ENCODE measurements around the gene SIT1.

Gene SIT1

GRCh38 chr9:35682520-35683315, 32.0 kb upstream of the SIT1 start:
- no peak for DNase-seq (ENCODE audit: low read depth in 2 of 2)

GRCh38 chr9:35682051-35682450, 31.3 kb upstream of the SIT1 start:
- DNase-seq (ENCODE audit: low read depth in 2 of 2), result no peak

- no peak for DNase-seq (ENCODE audit: low read depth in 2 of 2)
Observed at GRCh38 chr9:35681341-35682002, 30.7 kb upstream of the SIT1 start.

DNA sequence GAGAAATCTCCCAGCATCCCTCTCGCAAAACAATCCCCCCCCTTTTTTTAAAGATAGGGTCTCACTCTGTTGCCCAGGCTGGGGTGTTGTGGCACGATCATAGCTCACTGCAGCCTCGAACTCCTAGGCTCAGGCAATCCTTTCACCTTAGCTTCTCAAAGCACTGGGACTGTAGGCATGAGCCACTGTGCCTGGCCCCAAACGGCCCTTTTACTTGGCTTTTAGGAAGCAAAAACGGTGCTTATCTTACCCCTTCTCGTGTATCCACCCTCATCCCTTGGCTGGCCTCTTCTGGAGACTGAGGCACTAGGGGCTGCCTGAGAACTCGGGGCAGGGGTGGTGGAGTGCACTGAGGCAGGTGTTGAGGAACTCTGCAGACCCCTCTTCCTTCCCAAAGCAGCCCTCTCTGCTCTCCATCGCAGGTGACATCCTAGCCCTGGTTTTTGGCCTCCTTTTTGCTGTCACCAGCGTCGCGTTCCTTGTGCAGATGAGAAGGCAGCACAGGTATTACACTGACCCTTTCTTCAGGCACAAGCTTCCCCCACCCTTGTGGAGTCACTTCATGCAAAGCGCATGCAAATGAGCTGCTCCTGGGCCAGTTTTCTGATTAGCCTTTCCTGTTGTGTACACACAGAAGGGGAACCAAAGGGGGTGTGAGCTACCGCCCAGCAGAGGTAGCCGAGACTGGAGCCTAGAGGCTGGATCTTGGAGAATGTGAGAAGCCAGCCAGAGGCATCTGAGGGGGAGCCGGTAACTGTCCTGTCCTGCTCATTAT, 29.8 kb upstream of the SIT1 start:
- no peak for DNase-seq (ENCODE audit: low read depth in 2 of 2)

- no peak for DNase-seq (ENCODE audit: low read depth in 2 of 2)
Observed at GRCh38 chr9:35679766-35680330, 29.1 kb upstream of the SIT1 start.

DNA sequence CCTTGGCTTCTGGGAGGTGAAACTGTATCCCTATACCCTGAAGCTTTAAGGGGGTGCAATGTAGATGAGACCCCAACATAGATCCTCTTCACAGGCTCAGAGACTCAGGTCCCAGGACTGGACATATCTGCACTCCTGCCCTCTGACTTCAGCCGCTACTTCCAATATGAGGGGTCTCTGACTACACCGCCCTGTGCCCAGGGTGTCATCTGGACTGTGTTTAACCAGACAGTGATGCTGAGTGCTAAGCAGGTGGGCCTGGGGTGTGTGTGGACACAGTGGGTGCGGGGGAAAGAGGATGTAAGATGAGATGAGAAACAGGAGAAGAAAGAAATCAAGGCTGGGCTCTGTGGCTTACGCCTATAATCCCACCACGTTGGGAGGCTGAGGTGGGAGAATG, 28.4 kb upstream of the SIT1 start:
- DNase-seq (ENCODE audit: low read depth in 2 of 2), result no peak

DNA sequence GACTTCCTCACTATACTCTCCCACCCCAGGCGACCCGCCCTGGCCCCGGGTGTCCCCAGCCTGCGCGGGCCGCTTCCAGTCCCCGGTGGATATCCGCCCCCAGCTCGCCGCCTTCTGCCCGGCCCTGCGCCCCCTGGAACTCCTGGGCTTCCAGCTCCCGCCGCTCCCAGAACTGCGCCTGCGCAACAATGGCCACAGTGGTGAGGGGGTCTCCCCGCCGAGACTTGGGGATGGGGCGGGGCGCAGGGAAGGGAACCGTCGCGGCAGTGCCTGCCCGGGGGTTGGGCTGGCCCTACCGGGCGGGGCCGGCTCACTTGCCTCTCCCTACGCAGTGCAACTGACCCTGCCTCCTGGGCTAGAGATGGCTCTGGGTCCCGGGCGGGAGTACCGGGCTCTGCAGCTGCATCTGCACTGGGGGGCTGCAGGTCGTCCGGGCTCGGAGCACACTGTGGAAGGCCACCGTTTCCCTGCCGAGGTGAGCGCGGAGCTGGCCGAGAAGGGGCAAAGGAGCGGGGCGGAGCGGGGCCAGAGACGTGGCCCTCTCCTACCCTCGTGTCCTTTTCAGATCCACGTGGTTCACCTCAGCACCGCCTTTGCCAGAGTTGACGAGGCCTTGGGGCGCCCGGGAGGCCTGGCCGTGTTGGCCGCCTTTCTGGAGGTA, 25.1 kb upstream of the SIT1 start:
- DNase-seq (ENCODE audit: low read depth in 2 of 2), result no peak

- no peak for DNase-seq (ENCODE audit: low read depth in 2 of 2)
Observed at GRCh38 chr9:35675204-35675603, 24.5 kb upstream of the SIT1 start.

- no peak for DNase-seq (ENCODE audit: low read depth in 2 of 2)
Observed at GRCh38 chr9:35674025-35674361, 23.3 kb upstream of the SIT1 start.

DNA sequence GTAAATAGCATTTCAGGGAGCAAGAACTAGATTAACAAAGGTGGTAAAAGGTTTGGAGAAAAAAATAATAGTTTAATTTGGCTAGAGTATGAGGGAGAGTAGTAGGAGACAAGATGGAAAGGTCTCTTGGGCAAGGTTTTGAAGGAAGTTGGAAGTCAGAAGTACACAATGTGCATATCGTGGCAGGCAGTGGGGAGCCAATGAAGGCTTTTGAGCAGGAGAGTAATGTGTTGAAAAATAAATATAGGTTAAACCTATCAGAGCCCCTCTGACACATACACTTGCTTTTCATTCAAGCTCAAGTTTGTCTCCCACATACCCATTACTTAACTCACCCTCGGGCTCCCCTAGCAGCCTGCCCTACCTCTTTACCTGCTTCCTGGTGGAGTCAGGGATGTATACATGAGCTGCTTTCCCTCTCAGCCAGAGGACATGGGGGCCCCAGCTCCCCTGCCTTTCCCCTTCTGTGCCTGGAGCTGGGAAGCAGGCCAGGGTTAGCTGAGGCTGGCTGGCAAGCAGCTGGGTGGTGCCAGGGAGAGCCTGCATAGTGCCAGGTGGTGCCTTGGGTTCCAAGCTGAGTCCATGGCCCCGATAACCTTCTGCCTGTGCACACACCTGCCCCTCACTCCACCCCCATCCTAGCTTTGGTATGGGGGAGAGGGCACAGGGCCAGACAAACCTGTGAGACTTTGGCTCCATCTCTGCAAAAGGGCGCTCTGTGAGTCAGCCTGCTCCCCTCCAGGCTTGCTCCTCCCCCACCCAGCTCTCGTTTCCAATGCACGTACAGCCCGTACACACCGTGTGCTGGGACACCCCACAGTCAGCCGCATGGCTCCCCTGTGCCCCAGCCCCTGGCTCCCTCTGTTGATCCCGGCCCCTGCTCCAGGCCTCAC, 22.6 kb upstream of the SIT1 start, which contains the start of gene CA9:
CA9 (plus strand) TSS at position 797 of the 893 bp plus-strand sequence; CDS start at position 829, 32 bp downstream.
- DNase-seq (ENCODE audit: low read depth in 2 of 2), result no peak

- no peak for DNase-seq (ENCODE audit: low read depth in 2 of 2)
Observed at GRCh38 chr9:35669331-35670145, 18.8 kb upstream of the SIT1 start.

GRCh38 chr9:35667939-35668338, 17.2 kb upstream of the SIT1 start:
- DNase-seq (ENCODE audit: low read depth in 2 of 2), result no peak

- DNase-seq (ENCODE audit: low read depth in 2 of 2), result no peak
Observed at GRCh38 chr9:35666549-35666948, 15.8 kb upstream of the SIT1 start.

GRCh38 chr9:35666045-35666444, 15.3 kb upstream of the SIT1 start:
- no peak for DNase-seq (ENCODE audit: low read depth in 2 of 2)

DNA sequence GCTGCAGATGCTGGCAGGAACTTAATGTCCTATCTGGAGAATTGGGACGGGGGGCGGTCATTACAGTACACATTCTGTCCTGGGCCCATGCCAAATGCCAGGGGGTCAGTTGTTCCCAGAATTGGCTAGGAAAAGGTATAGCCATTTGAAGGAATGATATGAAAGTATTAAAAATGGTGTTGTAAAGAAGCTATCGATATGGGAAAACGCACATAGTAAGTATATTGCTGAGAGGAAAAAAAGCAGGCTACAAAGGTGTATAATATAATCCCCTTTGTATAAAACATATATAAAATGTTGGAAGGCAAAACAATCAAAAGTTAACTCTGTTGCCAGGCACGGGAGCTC, 14.7 kb upstream of the SIT1 start:
- DNase-seq (ENCODE audit: low read depth in 2 of 2), result no peak

- DNase-seq (ENCODE audit: low read depth in 2 of 2), result no peak
Observed at GRCh38 chr9:35664531-35665470, 14.1 kb upstream of the SIT1 start, which contains the start of gene ARHGEF39. TSS of gene ARHGEF39 (minus strand) at chr9:35665195. CDS start at chr9:35665169, 26 bp downstream.

GRCh38 chr9:35662437-35662836, 11.7 kb upstream of the SIT1 start:
- no peak for DNase-seq (ENCODE audit: low read depth in 2 of 2)

- no peak for DNase-seq (ENCODE audit: low read depth in 2 of 2)
Observed at GRCh38 chr9:35661756-35662350, 11.1 kb upstream of the SIT1 start.

Data from stimulated activated CD8-positive, alpha-beta memory T cell treated with anti-CD3 and anti-CD28 coated beads, Interleukin-7, amount 100 ng/mL, for 1 hour (primary cell).